K562 (cell line): ENCODE measurements around the gene CSF3. TPM values are rescaled to one million over a fixed set of nuclear protein-coding genes. Genes with fewer than 3 reads are reported as not detected.

Source experiments
- ARHGAP35 ChIP-seq: fragments of 450-650 bp; IDR thresholded peaks from 2 replicates; pipeline ENCODE4 v1.6.1; 2018; ENCODE audit not compliant: partially characterized antibody
- E2F3 ChIP-seq: fragments of 250-450 bp; sonication (Bioruptor Pico); IDR thresholded peaks from 2 replicates; pipeline ENCODE4 v1.4.0; 2020; ENCODE audit warnings: mild to moderate bottlenecking
- FIP1L1 ChIP-seq: fragments of 200-400 bp; formaldehyde crosslinking; IDR thresholded peaks from 2 replicates; pipeline ENCODE4 v1.6.1; 2018; ENCODE audit warnings: mild to moderate bottlenecking, low read depth, low read length; ENCODE audit not compliant: poor library complexity, severe bottlenecking
- GATA2 ChIP-seq: sonication (generic); formaldehyde crosslinking; IDR thresholded peaks from 2 replicates; pipeline ENCODE4 v1.4.0; 2020; ENCODE audit warnings: mild to moderate bottlenecking, missing genetic modification reagents
- HMGN3 ChIP-seq: IDR thresholded peaks from 2 replicates; pipeline ENCODE4 v1.6.1; 2011; ENCODE audit warnings: borderline replicate concordance, low read depth, mild to moderate bottlenecking, mixed read lengths, low read length; ENCODE audit not compliant: insufficient read length; ENCODE audit errors: extremely low read depth
- HNRNPUL1 ChIP-seq: fragments of 200-400 bp; formaldehyde crosslinking; IDR thresholded peaks from 2 replicates; pipeline ENCODE4 v1.6.1; 2017; ENCODE audit warnings: low read length
- MAFG ChIP-seq: fragments of 450-650 bp; conservative IDR thresholded peaks from 2 replicates; pipeline ENCODE4 v1.6.1; 2016; ENCODE audit warnings: missing genetic modification characterization, missing compliant biosample characterization
- MTA3 ChIP-seq: fragments of 450-650 bp; formaldehyde crosslinking; IDR thresholded peaks from 2 replicates; pipeline ENCODE4 v1.6.1; 2017; ENCODE audit warnings: mild to moderate bottlenecking, borderline replicate concordance
- NFYB ChIP-seq: IDR thresholded peaks from 2 replicates; pipeline ENCODE4 v1.6.1; 2011; ENCODE audit warnings: mild to moderate bottlenecking, moderate library complexity; ENCODE audit not compliant: insufficient read length; ENCODE audit errors: extremely low read depth
- POU5F1 ChIP-seq: fragments of 150-350 bp; IDR thresholded peaks from 2 replicates; pipeline ENCODE4 v1.6.1; 2014; ENCODE audit warnings: borderline replicate concordance, low read length, low read depth, mild to moderate bottlenecking; ENCODE audit not compliant: partially characterized antibody
- RUNX1 ChIP-seq: sonication (generic); IDR thresholded peaks from 2 replicates; pipeline ENCODE4 v1.6.1; 2016; ENCODE audit warnings: antibody characterized with exemption, low read depth
- SMARCC2 ChIP-seq: fragments of 450-650 bp; IDR thresholded peaks from 2 replicates; pipeline ENCODE4 v1.6.1; 2017; ENCODE audit warnings: antibody characterized with exemption, moderate library complexity, mild to moderate bottlenecking, low read depth
- ZBTB1 ChIP-seq: sonication (generic); formaldehyde crosslinking; IDR thresholded peaks from 2 replicates; pipeline ENCODE4 v1.8.1; 2023; ENCODE audit warnings: missing genetic modification reagents, low read depth, mild to moderate bottlenecking, borderline replicate concordance
- ZNF23 ChIP-seq: fragments of 250-450 bp; sonication (Bioruptor Pico); IDR thresholded peaks from 2 replicates; pipeline ENCODE4 v1.4.0; 2020; ENCODE audit warnings: mild to moderate bottlenecking
- polyA plus RNA-seq, 8 experiments: library from polyadenylated mRNA; depleted of rRNA in 4 of 8; stranded (reverse) in 5 of 8; unstranded in 3 of 8; fragments of >200 nt; fragmentation: Nextera tagmentation in 2 of 8; fragmentation: Illumina TruSeq in 1 of 8; extraction: Ambion mirVana in 2 of 8; extraction: Trizol in 1 of 8; gene quantifications; 2 replicates each; pipeline versions ENCODE4 v1.2.1 to v1.2.3, GENCODE V29; 2011 to 2014; ENCODE audit warnings: inconsistent platforms in 1 of 8, missing spikeins in 1 of 8
- total RNA-seq, 7 experiments: library from RNA; depleted of rRNA in 6 of 7; stranded (reverse); fragments of >200 nt in 6 of 7; fragmentation: Illumina TruSeq in 2 of 7; extraction: Trizol in 2 of 7; gene quantifications; 2 replicates each; pipeline versions ENCODE4 v1.2.1 to v1.2.3, GENCODE V29; 2011 to 2021; ENCODE audit warnings: low replicate concordance in 1 of 7
- TF ChIP-seq, protein P1 (sequence below): IDR thresholded peaks from 2 replicates; pipeline ENCODE4 v1.6.1; 2011; ENCODE audit warnings: borderline replicate concordance, low read depth, mild to moderate bottlenecking, moderate library complexity, low read length; ENCODE audit not compliant: insufficient read depth, poor library complexity, severe bottlenecking
- TF ChIP-seq, protein P2 (sequence below): fragments of 250-450 bp; sonication (Bioruptor Pico); IDR thresholded peaks from 2 replicates; pipeline ENCODE4 v1.5.0; 2021
- TF ChIP-seq, protein P3 (sequence below), 2 experiments: IDR thresholded peaks; 2 replicates each; pipeline ENCODE4 v1.6.1; 2011; ENCODE audit warnings: borderline replicate concordance in 1 of 2, control low read depth in 1 of 2, low read depth in 1 of 2, low read length in 1 of 2, mild to moderate bottlenecking in 1 of 2, mixed read lengths in 1 of 2, moderate library complexity in 1 of 2; ENCODE audit not compliant: insufficient read depth in 1 of 2, insufficient read length in 1 of 2, poor library complexity in 1 of 2, severe bottlenecking in 1 of 2; ENCODE audit errors: extremely low read depth in 1 of 2
- TF ChIP-seq, protein P4 (sequence below): fragments of 450-650 bp; conservative IDR thresholded peaks from 2 replicates; pipeline ENCODE4 v1.6.1; 2016; ENCODE audit warnings: missing genetic modification characterization, low read depth, mild to moderate bottlenecking, control low read depth, missing compliant biosample characterization
- TF ChIP-seq, protein P5 (sequence below): fragments of 200-800 bp; sonication (Bioruptor generic); IDR thresholded peaks from 2 replicates; pipeline ENCODE4 v1.6.1; 2017; ENCODE audit warnings: missing genetic modification characterization, missing compliant biosample characterization

The CSF3 gene
- total and polyA plus RNA-seq, 9 of the 15 experiments (the other 6 are each of a cell fraction or from before 2014, with no cell fraction given): 0.19 TPM; not detected in 8

DNA sequence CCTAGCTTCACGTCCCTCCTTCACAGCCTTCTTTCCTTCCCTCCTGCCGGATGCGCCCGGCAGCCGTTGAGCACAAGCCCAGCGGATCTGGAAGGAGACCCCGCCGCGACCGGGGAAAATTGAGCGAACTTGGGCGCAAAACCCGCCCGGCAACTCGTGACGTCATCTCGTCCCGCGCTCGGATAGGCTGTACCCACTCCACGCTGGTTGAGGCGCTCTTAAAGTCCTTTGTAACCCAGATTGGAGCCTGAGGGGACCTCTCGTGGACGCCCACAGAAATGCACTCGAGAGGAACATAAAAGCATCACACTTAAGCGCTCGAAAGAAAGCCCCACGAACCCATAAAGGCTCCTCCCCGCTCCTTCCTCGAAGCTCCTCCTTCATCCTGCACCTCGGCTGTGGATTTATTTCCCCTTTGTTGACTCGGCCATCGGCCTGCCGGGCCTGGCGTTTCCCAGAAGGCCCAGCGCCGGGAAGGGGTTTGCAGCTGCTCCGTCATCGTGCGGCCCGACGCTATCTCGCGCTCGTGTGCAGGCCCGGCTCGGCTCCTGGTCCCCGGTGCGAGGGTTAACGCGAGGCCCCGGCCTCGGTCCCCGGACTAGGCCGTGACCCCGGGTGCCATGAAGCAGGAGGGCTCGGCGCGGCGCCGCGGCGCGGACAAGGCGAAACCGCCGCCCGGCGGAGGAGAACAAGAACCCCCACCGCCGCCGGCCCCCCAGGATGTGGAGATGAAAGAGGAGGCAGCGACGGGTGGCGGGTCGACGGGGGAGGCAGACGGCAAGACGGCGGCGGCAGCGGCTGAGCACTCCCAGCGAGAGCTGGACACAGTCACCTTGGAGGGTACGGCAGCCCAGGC, 34.7 kb upstream of the CSF3 start, which contains the start of gene PSMD3 (continued):
- TF ChIP-seq, protein P1, sequence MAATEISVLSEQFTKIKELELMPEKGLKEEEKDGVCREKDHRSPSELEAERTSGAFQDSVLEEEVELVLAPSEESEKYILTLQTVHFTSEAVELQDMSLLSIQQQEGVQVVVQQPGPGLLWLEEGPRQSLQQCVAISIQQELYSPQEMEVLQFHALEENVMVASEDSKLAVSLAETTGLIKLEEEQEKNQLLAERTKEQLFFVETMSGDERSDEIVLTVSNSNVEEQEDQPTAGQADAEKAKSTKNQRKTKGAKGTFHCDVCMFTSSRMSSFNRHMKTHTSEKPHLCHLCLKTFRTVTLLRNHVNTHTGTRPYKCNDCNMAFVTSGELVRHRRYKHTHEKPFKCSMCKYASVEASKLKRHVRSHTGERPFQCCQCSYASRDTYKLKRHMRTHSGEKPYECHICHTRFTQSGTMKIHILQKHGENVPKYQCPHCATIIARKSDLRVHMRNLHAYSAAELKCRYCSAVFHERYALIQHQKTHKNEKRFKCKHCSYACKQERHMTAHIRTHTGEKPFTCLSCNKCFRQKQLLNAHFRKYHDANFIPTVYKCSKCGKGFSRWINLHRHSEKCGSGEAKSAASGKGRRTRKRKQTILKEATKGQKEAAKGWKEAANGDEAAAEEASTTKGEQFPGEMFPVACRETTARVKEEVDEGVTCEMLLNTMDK: no peak
- TF ChIP-seq, protein P2, sequence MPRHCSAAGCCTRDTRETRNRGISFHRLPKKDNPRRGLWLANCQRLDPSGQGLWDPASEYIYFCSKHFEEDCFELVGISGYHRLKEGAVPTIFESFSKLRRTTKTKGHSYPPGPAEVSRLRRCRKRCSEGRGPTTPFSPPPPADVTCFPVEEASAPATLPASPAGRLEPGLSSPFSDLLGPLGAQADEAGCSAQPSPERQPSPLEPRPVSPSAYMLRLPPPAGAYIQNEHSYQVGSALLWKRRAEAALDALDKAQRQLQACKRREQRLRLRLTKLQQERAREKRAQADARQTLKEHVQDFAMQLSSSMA (CRISPR knock-in tag): no peak
- TF ChIP-seq GATA2 (CRISPR knock-in tag): peak; percentile 42; the same call in 1 of the 2 replicates
- peak; percentile 34; the same call in 1 of the 2 replicates for TF ChIP-seq E2F3
- TF ChIP-seq FIP1L1: peak; percentile 99
- no peak for TF ChIP-seq SMARCC2
- TF ChIP-seq ZBTB1 (CRISPR knock-in tag): no peak
- TF ChIP-seq MAFG: peak; percentile 53; the same call in 1 of the 2 replicates
- TF ChIP-seq, protein P3, sequence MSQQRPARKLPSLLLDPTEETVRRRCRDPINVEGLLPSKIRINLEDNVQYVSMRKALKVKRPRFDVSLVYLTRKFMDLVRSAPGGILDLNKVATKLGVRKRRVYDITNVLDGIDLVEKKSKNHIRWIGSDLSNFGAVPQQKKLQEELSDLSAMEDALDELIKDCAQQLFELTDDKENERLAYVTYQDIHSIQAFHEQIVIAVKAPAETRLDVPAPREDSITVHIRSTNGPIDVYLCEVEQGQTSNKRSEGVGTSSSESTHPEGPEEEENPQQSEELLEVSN (IDR thresholded peaks at IDR 0.05; ENCODE audit: borderline replicate concordance in 1 of 2, extremely low read depth in 1 of 2, insufficient read depth in 1 of 2, insufficient read length in 1 of 2, low read depth in 1 of 2, low read length in 1 of 2, poor library complexity in 1 of 2, severe bottlenecking in 1 of 2): peak; percentile 85 to 90
- peak; percentile 14 for TF ChIP-seq HMGN3
- TF ChIP-seq, protein P4, sequence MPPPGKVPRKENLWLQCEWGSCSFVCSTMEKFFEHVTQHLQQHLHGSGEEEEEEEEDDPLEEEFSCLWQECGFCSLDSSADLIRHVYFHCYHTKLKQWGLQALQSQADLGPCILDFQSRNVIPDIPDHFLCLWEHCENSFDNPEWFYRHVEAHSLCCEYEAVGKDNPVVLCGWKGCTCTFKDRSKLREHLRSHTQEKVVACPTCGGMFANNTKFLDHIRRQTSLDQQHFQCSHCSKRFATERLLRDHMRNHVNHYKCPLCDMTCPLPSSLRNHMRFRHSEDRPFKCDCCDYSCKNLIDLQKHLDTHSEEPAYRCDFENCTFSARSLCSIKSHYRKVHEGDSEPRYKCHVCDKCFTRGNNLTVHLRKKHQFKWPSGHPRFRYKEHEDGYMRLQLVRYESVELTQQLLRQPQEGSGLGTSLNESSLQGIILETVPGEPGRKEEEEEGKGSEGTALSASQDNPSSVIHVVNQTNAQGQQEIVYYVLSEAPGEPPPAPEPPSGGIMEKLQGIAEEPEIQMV: no peak
- TF ChIP-seq MTA3: peak; percentile 62; the same call in 1 of the 2 replicates
- TF ChIP-seq NFYB: peak; percentile 63
- peak; percentile 78; the same call in 1 of the 2 replicates for TF ChIP-seq RUNX1
- no peak for TF ChIP-seq ZNF23 (CRISPR knock-in tag)
- TF ChIP-seq ARHGAP35: no peak
- TF ChIP-seq HNRNPUL1: no peak
- TF ChIP-seq, protein P5, sequence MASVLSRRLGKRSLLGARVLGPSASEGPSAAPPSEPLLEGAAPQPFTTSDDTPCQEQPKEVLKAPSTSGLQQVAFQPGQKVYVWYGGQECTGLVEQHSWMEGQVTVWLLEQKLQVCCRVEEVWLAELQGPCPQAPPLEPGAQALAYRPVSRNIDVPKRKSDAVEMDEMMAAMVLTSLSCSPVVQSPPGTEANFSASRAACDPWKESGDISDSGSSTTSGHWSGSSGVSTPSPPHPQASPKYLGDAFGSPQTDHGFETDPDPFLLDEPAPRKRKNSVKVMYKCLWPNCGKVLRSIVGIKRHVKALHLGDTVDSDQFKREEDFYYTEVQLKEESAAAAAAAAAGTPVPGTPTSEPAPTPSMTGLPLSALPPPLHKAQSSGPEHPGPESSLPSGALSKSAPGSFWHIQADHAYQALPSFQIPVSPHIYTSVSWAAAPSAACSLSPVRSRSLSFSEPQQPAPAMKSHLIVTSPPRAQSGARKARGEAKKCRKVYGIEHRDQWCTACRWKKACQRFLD (CRISPR knock-in tag): no peak
- peak; percentile 8 for TF ChIP-seq POU5F1
